WTC11 (cell line): ENCODE data around the gene ZNF343. TPM values are rescaled to one million over a fixed set of nuclear protein-coding genes. Genes with fewer than 3 reads are reported as not detected.

Source experiments
- ATAC-seq: fragments of 200-7000 bp; cut with Tn5 transposase; 2 replicates; pipeline ENCODE4 v1.10.0; 2021; ENCODE audit warnings: mild to moderate bottlenecking, moderate library complexity
- CTCF ChIA-PET: fragments of 300-600 bp; sonication (Branson Sonifier 250); formaldehyde crosslinking; loops from one replicate; lab custom pipeline; 2021; ENCODE audit warnings: antibody characterized with exemption; lab: Charles Lee
- POLR2A ChIA-PET: fragments of 350-600 bp; sonication (Branson Sonifier 250); formaldehyde crosslinking; loops from one replicate; lab custom pipeline; 2021; ENCODE audit warnings: antibody characterized with exemption; lab: Charles Lee
- DNase-seq: peaks from one replicate; pipeline ENCODE4 v3.0.0; 2021; ENCODE audit warnings: low spot score
- H3K27ac Mint-ChIP-seq: 2 replicates; pipeline ENCODE4 v1.8.0; 2021; ENCODE audit warnings: mixed read lengths
- H3K27me3 Mint-ChIP-seq: 2 replicates; pipeline ENCODE4 v1.8.0; 2021; ENCODE audit warnings: low read depth, mild to moderate bottlenecking, moderate library complexity, mixed read lengths
- H3K36me3 Mint-ChIP-seq: 2 replicates; pipeline ENCODE4 v1.8.0; 2021; ENCODE audit warnings: mixed read lengths
- H3K4me1 Mint-ChIP-seq: 2 replicates; pipeline ENCODE4 v1.8.0; 2022; ENCODE audit warnings: mixed read lengths
- H3K4me3 Mint-ChIP-seq: 2 replicates; pipeline ENCODE4 v1.8.0; 2021; ENCODE audit warnings: mild to moderate bottlenecking, moderate library complexity, mixed read lengths
- H3K9me3 Mint-ChIP-seq: 2 replicates; pipeline ENCODE4 v1.8.0; 2021; ENCODE audit warnings: mixed read lengths
- ATF1 ChIP-seq: sonication (generic); formaldehyde crosslinking; IDR thresholded peaks from 2 replicates; pipeline ENCODE4 v1.8.1; 2023; ENCODE audit warnings: mild to moderate bottlenecking, moderate library complexity, missing genetic modification reagents
- CBFB ChIP-seq: sonication (generic); formaldehyde crosslinking; IDR thresholded peaks from 2 replicates; pipeline ENCODE4 v1.8.1; 2022; ENCODE audit warnings: mild to moderate bottlenecking, low read depth, missing genetic modification reagents
- ELF4 ChIP-seq: sonication (generic); formaldehyde crosslinking; IDR thresholded peaks from 2 replicates; pipeline ENCODE4 v1.8.1; 2022; ENCODE audit warnings: low read depth, mild to moderate bottlenecking, moderate library complexity, missing genetic modification reagents
- ESRRA ChIP-seq: sonication (generic); formaldehyde crosslinking; IDR thresholded peaks from 2 replicates; pipeline ENCODE4 v1.8.1; 2022; ENCODE audit warnings: mild to moderate bottlenecking, missing genetic modification reagents, borderline replicate concordance
- NFYB ChIP-seq: sonication (generic); formaldehyde crosslinking; conservative IDR thresholded peaks from 2 replicates; pipeline ENCODE4 v1.8.0; 2022; ENCODE audit warnings: low read depth, missing genetic modification reagents
- NR1H2 ChIP-seq: sonication (generic); formaldehyde crosslinking; IDR thresholded peaks from 2 replicates; pipeline ENCODE4 v1.9.0; 2021; ENCODE audit warnings: mild to moderate bottlenecking, moderate library complexity, missing genetic modification reagents
- NR2C2 ChIP-seq: sonication (generic); formaldehyde crosslinking; IDR thresholded peaks from 2 replicates; pipeline ENCODE4 v1.8.0; 2022; ENCODE audit warnings: mild to moderate bottlenecking, missing genetic modification reagents
- RELA ChIP-seq: sonication (generic); formaldehyde crosslinking; IDR thresholded peaks from 2 replicates; pipeline ENCODE4 v1.8.1; 2022; ENCODE audit warnings: missing genetic modification reagents, mild to moderate bottlenecking, borderline replicate concordance
- SMAD4 ChIP-seq: sonication (generic); formaldehyde crosslinking; IDR thresholded peaks from 2 replicates; pipeline ENCODE4 v1.8.0; 2022; ENCODE audit warnings: mild to moderate bottlenecking, missing genetic modification reagents
- SP1 ChIP-seq: sonication (generic); formaldehyde crosslinking; conservative IDR thresholded peaks from 2 replicates; pipeline ENCODE4 v1.8.1; 2022; ENCODE audit warnings: missing genetic modification reagents
- TP53 ChIP-seq: sonication (generic); formaldehyde crosslinking; IDR thresholded peaks from 2 replicates; pipeline ENCODE4 v1.8.1; 2023; ENCODE audit warnings: mild to moderate bottlenecking, missing genetic modification reagents
- total RNA-seq: library from RNA; stranded (reverse); gene quantifications from 3 replicates; pipeline ENCODE4 v1.2.3, GENCODE V29; 2021
- TF ChIP-seq, protein P1 (sequence below): sonication (generic); formaldehyde crosslinking; IDR thresholded peaks from 2 replicates; pipeline ENCODE4 v1.8.1; 2023; ENCODE audit warnings: mild to moderate bottlenecking, missing genetic modification reagents, moderate library complexity
- TF ChIP-seq, protein P2 (sequence below): fragments of 250-450 bp; sonication (Bioruptor Pico); IDR thresholded peaks from 2 replicates; pipeline ENCODE4 v2.1.2; 2022; ENCODE audit warnings: mild to moderate bottlenecking, moderate library complexity
- TF ChIP-seq, protein P3 (sequence below): sonication (generic); formaldehyde crosslinking; IDR thresholded peaks from 2 replicates; pipeline ENCODE4 v1.8.0; 2023; ENCODE audit warnings: missing genetic modification reagents, mild to moderate bottlenecking, borderline replicate concordance
- TF ChIP-seq, protein P4 (sequence below): fragments of 250-450 bp; sonication (Bioruptor Pico); conservative IDR thresholded peaks from 2 replicates; pipeline ENCODE4 v1.9.0; 2021; ENCODE audit warnings: mild to moderate bottlenecking
- TF ChIP-seq, protein P5 (sequence below): sonication (generic); formaldehyde crosslinking; IDR thresholded peaks from 2 replicates; pipeline ENCODE4 v1.8.0; 2022; ENCODE audit warnings: mild to moderate bottlenecking, missing genetic modification reagents

Gene ZNF343
- total RNA-seq, 1 experiment from 2014 or later, result 7.6 TPM

DNA sequence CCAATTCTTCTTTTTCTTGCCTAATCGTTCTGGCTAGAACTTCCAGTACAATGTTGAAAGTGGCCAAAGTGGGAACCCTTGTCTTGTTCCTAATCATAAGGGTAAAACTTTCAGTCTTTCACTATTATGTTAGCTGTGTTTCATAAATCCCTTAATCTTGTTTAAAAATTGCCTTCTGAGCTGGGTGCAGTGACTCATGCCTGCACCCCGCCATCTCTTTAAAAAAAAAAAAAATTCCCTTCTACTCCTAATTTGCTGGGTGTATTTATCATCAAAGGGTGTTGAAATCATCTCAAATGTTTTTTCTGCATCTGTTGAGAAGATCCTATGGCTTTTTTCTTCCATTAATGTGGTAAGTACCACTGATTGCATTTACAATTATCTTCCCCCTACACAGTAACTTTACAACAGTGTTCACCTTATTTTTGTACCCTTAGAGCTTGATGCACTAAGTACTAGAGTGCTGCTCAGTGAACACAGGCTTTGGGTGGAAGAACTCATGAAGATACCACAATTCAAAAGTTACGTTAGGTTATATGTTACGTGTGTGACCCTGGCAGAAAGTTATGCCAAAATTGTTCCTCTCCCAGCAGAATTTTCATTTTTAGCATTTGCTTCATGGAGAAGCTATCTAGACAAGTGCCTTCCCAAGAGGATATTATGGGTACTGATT is 47.8 kb downstream of the ZNF343 start:
- H3K36me3 Mint-ChIP-seq, result peaks cover 66% of the 10 kb centered on the region
- no peak for TF ChIP-seq RELA (CRISPR knock-in tag)
- TF ChIP-seq, protein P1, sequence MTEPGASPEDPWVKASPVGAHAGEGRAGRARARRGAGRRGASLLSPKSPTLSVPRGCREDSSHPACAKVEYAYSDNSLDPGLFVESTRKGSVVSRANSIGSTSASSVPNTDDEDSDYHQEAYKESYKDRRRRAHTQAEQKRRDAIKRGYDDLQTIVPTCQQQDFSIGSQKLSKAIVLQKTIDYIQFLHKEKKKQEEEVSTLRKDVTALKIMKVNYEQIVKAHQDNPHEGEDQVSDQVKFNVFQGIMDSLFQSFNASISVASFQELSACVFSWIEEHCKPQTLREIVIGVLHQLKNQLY (CRISPR knock-in tag), result no peak
- TF ChIP-seq, protein P2, sequence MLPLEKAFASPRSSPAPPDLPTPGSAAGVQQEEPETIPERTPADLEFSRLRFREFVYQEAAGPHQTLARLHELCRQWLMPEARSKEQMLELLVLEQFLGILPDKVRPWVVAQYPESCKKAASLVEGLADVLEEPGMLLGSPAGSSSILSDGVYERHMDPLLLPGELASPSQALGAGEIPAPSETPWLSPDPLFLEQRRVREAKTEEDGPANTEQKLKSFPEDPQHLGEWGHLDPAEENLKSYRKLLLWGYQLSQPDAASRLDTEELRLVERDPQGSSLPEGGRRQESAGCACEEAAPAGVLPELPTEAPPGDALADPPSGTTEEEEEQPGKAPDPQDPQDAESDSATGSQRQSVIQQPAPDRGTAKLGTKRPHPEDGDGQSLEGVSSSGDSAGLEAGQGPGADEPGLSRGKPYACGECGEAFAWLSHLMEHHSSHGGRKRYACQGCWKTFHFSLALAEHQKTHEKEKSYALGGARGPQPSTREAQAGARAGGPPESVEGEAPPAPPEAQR (CRISPR knock-in tag), result no peak
- TF ChIP-seq, protein P3, sequence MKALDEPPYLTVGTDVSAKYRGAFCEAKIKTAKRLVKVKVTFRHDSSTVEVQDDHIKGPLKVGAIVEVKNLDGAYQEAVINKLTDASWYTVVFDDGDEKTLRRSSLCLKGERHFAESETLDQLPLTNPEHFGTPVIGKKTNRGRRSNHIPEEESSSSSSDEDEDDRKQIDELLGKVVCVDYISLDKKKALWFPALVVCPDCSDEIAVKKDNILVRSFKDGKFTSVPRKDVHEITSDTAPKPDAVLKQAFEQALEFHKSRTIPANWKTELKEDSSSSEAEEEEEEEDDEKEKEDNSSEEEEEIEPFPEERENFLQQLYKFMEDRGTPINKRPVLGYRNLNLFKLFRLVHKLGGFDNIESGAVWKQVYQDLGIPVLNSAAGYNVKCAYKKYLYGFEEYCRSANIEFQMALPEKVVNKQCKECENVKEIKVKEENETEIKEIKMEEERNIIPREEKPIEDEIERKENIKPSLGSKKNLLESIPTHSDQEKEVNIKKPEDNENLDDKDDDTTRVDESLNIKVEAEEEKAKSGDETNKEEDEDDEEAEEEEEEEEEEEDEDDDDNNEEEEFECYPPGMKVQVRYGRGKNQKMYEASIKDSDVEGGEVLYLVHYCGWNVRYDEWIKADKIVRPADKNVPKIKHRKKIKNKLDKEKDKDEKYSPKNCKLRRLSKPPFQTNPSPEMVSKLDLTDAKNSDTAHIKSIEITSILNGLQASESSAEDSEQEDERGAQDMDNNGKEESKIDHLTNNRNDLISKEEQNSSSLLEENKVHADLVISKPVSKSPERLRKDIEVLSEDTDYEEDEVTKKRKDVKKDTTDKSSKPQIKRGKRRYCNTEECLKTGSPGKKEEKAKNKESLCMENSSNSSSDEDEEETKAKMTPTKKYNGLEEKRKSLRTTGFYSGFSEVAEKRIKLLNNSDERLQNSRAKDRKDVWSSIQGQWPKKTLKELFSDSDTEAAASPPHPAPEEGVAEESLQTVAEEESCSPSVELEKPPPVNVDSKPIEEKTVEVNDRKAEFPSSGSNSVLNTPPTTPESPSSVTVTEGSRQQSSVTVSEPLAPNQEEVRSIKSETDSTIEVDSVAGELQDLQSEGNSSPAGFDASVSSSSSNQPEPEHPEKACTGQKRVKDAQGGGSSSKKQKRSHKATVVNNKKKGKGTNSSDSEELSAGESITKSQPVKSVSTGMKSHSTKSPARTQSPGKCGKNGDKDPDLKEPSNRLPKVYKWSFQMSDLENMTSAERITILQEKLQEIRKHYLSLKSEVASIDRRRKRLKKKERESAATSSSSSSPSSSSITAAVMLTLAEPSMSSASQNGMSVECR (CRISPR knock-in tag), result no peak
- TF ChIP-seq, all 79 proteins: peak for 0
- ATAC-seq (no peak), DNase-seq (no peak)
- H3K4me3 Mint-ChIP-seq, result no peak overlapping the region
- H3K4me1 Mint-ChIP-seq, result no peaks in the 10 kb centered on the region
- peaks cover 3% of the 10 kb centered on the region; the same call in 1 of the 2 replicates for H3K9me3 Mint-ChIP-seq
- H3K27me3 Mint-ChIP-seq, result no peaks in the 10 kb centered on the region
- H3K27ac Mint-ChIP-seq, result no peak overlapping the region
- POLR2A ChIA-PET, result interaction anchor here (0.6 to 1.4 kb wide), 2 partner anchors 10 to 518 kb away, joined by 3 to 6 read pairs; partner anchors contain the start of gene SNRPB
- CTCF ChIA-PET, result interaction anchor here (1.3 kb wide), 1 partner anchor 186 kb away, joined by 3 read pairs; no protein-coding TSS in a partner anchor

DNA sequence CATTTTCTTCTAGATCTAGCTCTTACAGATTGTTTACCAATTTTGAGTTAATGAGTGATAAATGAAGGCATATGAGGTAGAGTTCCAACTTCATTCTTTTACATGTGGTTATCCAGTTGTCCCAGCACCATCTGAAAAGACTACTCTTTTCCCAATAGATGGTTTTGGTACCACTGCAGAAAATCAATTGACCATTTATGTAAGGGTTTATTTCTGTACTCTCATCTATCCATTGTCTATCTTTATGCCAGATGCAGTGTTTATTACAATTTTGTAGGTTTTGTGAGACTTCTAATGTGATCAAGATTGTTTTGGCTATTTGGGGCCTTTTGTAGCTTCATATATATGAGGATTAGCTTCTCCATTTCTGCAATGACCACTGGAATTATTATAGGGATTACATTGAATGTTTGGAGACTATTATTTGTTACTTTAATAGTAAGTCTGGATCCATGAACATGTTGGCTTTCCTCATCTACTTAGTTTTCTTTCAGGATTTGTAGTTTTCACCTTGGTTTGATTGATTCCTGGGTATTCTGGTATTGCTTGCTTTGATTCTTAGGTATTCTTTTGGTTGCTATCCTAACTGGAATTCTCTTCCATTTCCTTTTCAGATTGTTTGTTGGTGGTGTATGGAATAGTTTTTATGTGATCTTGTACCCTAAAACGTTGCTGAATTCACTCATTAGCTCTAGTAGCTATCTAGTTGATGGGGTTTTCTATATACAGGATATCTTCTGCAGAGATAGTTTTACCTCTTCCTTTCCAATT is 48.5 kb downstream of the ZNF343 start:
- H3K4me1 Mint-ChIP-seq, result no peaks in the 10 kb centered on the region
- ATAC-seq, result no peak
- POLR2A ChIA-PET, result interaction anchor here (1.4 kb wide), 1 partner anchor 11 kb away, joined by 6 read pairs; the partner anchor contains the start of gene SNRPB
- H3K27me3 Mint-ChIP-seq, result no peaks in the 10 kb centered on the region
- CTCF ChIA-PET, result interaction anchor here (1.3 kb wide), 1 partner anchor 187 kb away, joined by 3 read pairs; no protein-coding TSS in a partner anchor
- peaks cover 59% of the 10 kb centered on the region for H3K36me3 Mint-ChIP-seq
- DNase-seq, result no peak
- TF ChIP-seq, protein P4, sequence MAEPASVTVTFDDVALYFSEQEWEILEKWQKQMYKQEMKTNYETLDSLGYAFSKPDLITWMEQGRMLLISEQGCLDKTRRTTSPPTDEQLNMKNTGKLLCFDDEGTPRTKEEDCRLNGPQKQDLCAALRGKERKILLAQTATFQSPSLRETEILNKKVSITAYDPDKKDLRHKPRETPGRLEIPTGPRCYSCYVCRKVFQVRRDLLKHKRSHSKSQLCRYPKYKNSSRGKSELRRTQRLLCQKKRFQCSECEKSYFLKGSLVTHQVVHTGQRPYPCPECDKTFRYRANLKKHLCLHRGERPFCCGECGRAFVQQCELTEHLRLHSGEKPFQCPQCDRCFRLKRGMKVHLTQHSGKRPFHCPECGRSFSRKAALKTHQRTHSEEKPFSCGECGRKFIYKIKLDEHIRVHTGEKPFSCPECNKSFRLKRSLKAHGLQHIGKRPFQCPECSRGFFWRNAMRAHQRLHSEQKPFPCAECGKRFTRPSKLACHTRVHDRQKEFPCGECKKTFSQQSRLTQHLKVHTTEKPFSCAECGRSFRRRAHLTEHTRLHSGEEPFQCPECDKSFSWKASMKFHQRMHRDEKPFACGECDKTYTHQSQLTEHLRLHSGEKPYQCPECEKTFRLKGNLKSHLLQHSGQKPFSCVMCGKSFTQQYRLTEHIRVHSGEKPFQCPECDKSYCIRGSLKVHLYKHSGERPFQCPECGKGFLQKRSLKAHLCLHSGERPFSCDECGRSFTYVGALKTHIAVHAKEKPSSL, result peak; percentile 46; the same call in 1 of the 2 replicates
- no peak for TF ChIP-seq ESRRA (CRISPR knock-in tag)
- peaks cover 3% of the 10 kb centered on the region; the same call in 1 of the 2 replicates for H3K9me3 Mint-ChIP-seq
- no peak overlapping the region for H3K27ac Mint-ChIP-seq
- no peak overlapping the region for H3K4me3 Mint-ChIP-seq

DNA sequence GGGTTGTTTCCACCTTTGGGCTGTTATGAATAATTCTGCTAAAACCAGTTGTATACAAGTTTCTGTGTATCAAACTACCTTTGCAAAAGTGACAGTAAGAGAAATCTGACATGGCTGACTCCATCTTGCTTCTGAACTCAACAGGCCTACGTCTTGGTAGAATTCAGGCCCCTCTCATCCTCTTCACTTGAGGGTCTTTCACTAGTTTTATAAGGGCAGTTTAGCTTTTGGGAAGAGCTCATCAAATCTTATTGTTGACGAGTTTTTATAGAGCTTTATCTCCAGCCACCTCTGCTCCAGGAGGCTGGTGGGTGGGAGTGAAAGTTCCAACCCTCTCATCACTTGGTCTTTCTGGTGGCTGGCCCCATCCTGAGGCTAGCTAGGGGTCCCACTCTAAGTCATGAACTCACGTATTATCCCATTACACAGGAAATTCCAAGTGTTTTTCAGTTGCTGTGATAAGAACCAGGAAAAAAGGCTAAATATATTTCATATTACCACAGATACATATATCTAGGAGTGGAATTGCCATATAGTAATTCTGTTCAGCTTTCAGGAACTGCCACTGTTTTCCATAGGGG is 49.7 kb downstream of the ZNF343 start:
- Mint-ChIP-seq H3K27me3 (no peaks in the 10 kb centered on the region), H3K9me3 (peaks cover 3% of the 10 kb centered on the region; the same call in 1 of the 2 replicates), H3K4me1 (no peaks in the 10 kb centered on the region), H3K36me3 (peaks cover 48% of the 10 kb centered on the region), H3K4me3 (no peak overlapping the region), H3K27ac (no peak overlapping the region)
- ChIA-PET POLR2A (no interaction called here), CTCF (no interaction called here)
- 0 out of 2 replicates have a peak, but pooled peaks have one; percentile 11 for ATAC-seq
- DNase-seq, result no peak
- TF ChIP-seq SMAD4, result no peak
- no peak for TF ChIP-seq NR1H2
- no peak for TF ChIP-seq SP1
- TF ChIP-seq NFYB (CRISPR knock-in tag), result no peak
- no peak for TF ChIP-seq NR2C2 (CRISPR knock-in tag)
- no peak for TF ChIP-seq CBFB (CRISPR knock-in tag)
- TF ChIP-seq ATF1 (CRISPR knock-in tag), result no peak
- TF ChIP-seq TP53 (CRISPR knock-in tag), result no peak
- TF ChIP-seq ELF4, result no peak
- TF ChIP-seq, protein P2 (CRISPR knock-in tag), result no peak
- TF ChIP-seq, protein P5, sequence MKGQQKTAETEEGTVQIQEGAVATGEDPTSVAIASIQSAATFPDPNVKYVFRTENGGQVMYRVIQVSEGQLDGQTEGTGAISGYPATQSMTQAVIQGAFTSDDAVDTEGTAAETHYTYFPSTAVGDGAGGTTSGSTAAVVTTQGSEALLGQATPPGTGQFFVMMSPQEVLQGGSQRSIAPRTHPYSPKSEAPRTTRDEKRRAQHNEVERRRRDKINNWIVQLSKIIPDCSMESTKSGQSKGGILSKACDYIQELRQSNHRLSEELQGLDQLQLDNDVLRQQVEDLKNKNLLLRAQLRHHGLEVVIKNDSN (CRISPR knock-in tag), result no peak
